Activated CD4-positive, CD25-positive, alpha-beta regulatory T cell treated with anti-CD3 and anti-CD28 coated beads, Interleukin-2, amount 50 U/mL, for 24 hours (primary cell): ENCODE results near the gene PACS1.
A peak's percentile ranks its signal among the peaks of the same experiment; 100 is the strongest.

Experiments used
- ATAC-seq, 2 donors: fragments of 150-1000 bp; cut with Tn5 transposase; one replicate each; pipeline ENCODE4 v1.10.0; 2021; ENCODE audit warnings: mild to moderate bottlenecking in 1 of 2, moderate library complexity in 1 of 2

PACS1 gene

DNA sequence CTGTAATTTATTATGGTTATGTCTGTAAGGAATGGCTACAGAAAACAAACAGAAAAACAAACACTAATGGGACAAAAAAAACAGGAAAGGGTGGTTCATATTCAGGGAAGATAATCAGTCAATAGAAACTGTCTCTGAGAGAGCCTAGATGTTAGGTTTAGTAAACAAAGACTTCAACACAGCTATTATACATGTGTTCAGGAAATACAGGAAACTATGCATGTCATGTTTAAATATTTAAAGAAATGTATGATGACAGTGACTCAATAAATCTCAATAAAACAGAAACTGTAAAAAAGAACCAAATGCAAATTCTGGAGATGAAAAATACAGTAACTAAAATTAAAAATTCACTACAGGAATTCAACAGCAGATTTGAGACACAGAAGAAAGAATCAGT is 76.0 kb downstream of the PACS1 start:
- ATAC-seq = no peak

- ATAC-seq = no peak
These were observed 76.9 kb downstream of the PACS1 start for GRCh38 chr11:66146940-66147339.

GRCh38 chr11:66150140-66150539 is 80.1 kb downstream of the PACS1 start:
- no peak for ATAC-seq

- no peak for ATAC-seq
These were observed 80.7 kb downstream of the PACS1 start for GRCh38 chr11:66150725-66151124.

- no peak for ATAC-seq
These were observed 81.2 kb downstream of the PACS1 start for GRCh38 chr11:66151273-66151672.

DNA sequence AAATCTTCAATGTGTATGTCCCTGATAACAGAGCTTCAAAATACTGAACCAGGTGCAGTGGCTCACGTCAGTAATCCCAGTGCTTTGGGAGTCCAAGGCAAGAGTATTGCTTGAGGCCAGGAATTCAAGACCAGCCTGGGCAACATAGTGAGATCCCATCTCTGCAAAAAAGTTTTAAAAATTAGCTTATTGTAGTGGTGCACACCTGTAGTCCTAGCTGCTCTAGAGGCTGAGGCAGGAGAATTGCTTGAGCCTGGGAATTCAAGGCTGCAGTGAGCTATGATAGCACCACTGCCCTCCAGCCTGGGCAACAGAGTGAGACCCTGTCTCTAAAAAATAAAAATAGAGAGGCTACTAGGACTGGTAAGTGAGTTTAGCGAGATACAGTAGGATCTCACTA is 84.0 kb downstream of the PACS1 start:
- ATAC-seq = no peak

- ATAC-seq = no peak
These were observed 85.5 kb downstream of the PACS1 start for GRCh38 chr11:66155387-66156073.

- peak; percentile 28 to 48 for ATAC-seq
These were observed 87.3 kb downstream of the PACS1 start for GRCh38 chr11:66157182-66157864.

DNA sequence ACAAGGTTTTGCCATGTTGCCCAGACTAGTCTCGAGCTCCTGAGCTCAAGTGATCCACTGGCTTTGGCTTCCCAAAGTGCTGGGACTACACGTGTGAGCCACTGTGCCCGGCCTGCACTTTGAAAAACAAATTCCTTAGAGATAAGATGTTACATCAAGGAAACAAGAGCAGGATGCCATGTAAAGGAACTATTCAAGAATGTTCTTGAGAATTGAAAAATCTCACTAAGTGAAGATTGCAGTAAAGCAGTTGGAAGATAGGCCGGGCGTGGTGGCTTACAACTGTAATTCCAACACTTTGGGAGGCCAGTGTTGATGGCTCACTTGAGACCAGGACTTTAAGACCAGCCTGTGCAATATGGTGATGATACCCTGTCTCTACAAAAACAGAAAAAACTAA is 88.1 kb downstream of the PACS1 start:
- no peak for ATAC-seq

GRCh38 chr11:66159324-66159984 is 89.4 kb downstream of the PACS1 start:
- no peak for ATAC-seq

- no peak for ATAC-seq
These were observed 90.6 kb downstream of the PACS1 start for GRCh38 chr11:66160709-66161108.

DNA sequence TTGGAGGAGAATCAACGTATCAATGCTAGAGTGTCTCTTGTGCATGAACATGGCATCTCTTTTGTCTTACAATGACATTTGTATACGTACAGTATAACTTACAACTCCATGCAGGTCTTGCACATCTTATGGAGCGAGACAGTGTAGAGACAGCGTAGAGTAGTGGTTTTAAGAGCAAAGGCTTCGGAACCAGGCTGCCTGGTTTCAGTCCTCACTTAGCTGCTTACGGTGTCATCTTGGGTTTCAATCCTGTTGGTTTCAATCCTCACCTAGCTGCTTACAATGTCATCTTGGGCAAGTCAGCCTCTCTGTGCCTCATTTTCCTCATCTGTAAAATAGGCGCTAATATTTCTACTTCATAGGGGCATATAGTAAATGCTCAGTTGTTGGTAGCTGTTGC is 98.2 kb downstream of the PACS1 start:
- ATAC-seq = no peak

DNA sequence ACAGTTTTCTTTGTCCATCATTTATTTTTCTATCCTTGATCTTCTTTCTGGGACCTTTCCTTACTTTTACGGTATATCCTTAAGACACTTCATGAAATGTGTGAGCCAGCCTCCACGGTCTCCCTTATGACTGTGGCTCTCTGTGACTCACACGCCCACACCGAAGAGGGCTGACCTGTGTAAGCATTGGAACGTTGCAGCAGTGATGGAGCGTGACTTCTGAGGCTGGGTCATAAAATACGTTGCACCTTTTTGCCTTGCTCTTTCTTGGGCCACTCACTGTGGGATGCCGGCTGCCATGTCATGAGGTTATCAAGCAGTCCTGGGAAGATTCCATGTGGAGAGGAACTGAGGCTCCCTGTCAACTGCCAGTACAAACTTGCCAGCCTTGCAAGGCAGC is 102.1 kb downstream of the PACS1 start:
- ATAC-seq = peak; percentile 72 to 79

- ATAC-seq = no peak
These were observed 106.6 kb downstream of the PACS1 start for GRCh38 chr11:66176650-66177049.

GRCh38 chr11:66178183-66178582 is 108.1 kb downstream of the PACS1 start:
- no peak for ATAC-seq

DNA sequence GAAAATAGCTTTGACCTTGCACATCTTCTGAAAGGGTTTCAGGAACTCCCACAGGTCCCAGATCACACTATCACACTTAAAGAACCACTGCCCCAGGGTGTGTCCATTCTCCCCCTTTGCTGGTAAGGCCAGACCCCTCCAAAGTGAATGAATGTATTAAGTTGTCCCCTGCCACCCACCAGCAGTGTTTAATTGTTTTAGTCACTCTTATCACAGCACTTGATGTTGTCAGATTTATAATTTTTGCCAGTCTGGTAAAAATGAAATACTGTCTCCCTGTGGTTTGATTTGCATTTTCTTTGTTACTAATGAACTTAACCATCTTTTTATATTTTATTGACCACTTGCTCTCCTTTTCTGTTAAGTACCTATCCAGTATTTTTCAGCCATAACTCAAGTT is 108.8 kb downstream of the PACS1 start:
- ATAC-seq = no peak

DNA sequence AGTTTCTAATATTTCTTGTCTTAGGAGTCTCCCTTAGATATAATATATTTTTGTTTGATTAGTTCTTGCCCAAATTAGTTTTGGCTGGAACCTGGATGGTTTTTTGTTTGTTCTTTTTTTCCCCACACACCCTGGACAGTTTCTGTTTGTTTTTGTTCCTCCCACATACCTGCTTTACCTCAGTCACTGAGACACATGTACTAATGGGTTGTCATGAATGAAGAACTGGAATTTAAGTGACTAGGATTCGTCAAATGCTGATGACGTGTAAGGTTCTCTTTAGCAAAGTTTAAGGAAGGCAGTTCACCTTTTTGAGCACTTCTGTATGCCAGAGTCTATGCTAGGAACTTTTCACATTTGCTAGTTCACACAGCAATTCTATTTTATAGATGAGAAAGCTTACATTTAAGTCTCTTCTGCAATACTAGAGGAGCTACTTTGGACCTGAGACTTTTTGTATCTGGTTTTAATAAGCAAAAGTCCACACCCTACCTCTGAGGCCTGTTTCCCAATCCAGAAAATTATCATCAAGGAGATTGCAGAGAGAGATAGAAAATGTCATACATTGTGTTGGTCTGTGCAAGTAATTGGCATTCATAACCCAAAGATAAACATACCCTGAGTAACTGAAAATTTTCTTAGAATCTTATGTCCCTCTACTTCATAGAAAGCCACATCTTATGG is 111.7 kb downstream of the PACS1 start:
- no peak for ATAC-seq

DNA sequence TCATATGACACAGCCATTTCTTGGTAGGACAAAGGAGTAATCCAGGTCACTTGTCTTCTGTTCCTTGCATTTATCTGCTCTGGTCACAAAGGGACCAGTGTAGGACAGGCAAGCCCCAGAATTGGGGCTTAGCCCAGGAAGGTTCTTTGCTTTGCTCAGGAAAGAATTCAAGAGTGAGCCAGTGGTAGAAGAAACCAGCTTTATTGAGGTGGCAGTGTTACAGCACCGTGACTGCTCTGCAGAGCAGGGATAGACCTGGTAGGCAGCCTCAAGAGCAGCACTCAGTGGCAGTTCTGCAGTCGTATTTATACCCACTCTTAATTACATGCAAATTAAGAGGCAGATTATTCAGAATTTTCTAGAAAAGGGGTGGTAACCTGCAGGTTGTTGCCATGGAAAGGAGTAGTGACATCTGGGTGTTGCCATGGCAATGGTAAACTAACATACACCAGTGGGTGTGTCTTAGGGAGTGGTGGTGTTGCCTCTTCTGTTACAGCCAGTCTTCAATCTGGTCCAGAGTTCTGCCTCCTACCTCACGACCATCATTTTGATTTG is 113.5 kb downstream of the PACS1 start:
- peak; percentile 38 to 53 for ATAC-seq

- no peak for ATAC-seq
These were observed 114.7 kb downstream of the PACS1 start for GRCh38 chr11:66184728-66185127.

DNA sequence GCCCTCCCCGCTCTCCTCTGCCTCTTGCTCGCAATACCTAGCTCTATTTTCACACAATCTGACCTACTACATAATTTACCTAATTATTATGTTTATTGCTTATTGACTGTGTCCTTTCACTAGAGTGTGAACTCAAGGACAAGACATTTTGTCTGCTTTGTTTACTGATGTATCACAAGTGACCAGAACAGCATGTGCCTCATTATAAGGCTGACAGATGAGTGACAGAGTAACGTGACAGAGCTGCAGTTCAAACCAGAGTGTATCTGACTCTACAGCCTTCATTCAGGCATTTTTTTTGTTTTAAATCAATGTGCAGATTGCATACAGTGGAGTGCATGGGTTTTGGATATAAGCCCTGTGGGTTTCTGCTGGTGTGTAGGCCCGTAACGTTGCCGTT is 116.4 kb downstream of the PACS1 start:
- no peak for ATAC-seq

- ATAC-seq = no peak
These were observed 117.4 kb downstream of the PACS1 start for GRCh38 chr11:66187453-66187852.

DNA sequence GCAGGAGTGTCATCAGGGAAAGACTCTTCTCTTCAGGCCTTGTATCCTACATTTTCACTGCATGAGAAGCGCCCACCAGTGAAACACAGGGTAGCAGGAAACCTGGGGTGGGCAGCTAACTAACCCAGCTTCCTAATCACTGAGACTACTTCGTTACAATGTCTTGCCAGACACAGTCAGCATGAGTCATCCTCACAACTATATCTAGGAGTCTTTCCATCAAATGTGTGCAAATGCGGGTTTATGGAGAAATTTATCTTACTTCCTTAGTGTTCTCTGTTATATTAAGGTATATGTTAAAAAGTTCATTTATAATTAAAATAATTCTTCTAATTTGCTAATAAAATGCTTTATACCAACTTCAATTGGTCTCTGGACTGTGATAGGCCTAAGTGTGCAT is 118.5 kb downstream of the PACS1 start:
- peak in 1 of 2 donors; percentile 49 for ATAC-seq
